ENCODE data around the gene POP4. TPM values are rescaled to one million over a fixed set of nuclear protein-coding genes. Genes with fewer than 3 reads are reported as not detected.

POP4 gene
- total RNA-seq, 1 experiment from 2014 or later, result 116 TPM

- BruUV-seq (replicated peaks), result no TSS peak
- no peaks in the 10 kb centered on the region for H3K27me3 ChIP-seq (ENCODE audit: control insufficient read depth, insufficient read depth, low read length)
- DNase-seq (ENCODE audit: low read depth, low spot score) (no peak), ATAC-seq (no peak)
- no peaks in the 10 kb centered on the region for H3K4me1 ChIP-seq (ENCODE audit: control insufficient read depth, insufficient read depth, low read length)
- H3K36me3 ChIP-seq (ENCODE audit: control insufficient read depth, insufficient read depth, low read length), result no peaks in the 10 kb centered on the region
- H3K27ac ChIP-seq (ENCODE audit: low read length), result no peak overlapping the region
- intact Hi-C loops (cut with micrococcal nuclease; ENCODE audit: unreplicated experiment) (no loop called here), in situ Hi-C loops (cut with HindIII; ENCODE audit: low pct_unique_long_range_greater_than_20kb, low sequenced_read_pairs) (no loop called here)
- ChIA-PET POLR2A (interaction anchor here (0.5 kb wide), 1 partner anchor 171 kb away, joined by 8 read pairs; no protein-coding TSS in a partner anchor), CTCF (no interaction called here)
- no peak overlapping the region for H3K4me3 ChIP-seq (ENCODE audit: low read depth in 2 of 2, low read length in 2 of 2)
- TF ChIP-seq POLR2AphosphoS5 (IDR thresholded peaks at IDR 0.05; ENCODE audit: low read depth, low read length), result no peak
- TF ChIP-seq SIN3A (IDR thresholded peaks at IDR 0.05; ENCODE audit: borderline replicate concordance, insufficient read depth, low read depth, low read length), result no peak
- no peak for TF ChIP-seq TCF7L2 (IDR thresholded peaks at IDR 0.05; ENCODE audit: low read depth, low read length)
- no peak for TF ChIP-seq CTCF (IDR thresholded peaks at IDR 0.05)
- TF ChIP-seq REST (IDR thresholded peaks at IDR 0.05; ENCODE audit: insufficient read depth in 1 of 2, low read depth in 2 of 2, low read length in 1 of 2), result no peak
- H3K9me3 ChIP-seq (ENCODE audit: control insufficient read depth, insufficient read depth, low read depth, low read length), result no peaks in the 10 kb centered on the region
Observed at GRCh38 chr19:29618871-29619270, 12.8 kb downstream of the POP4 start.

GRCh38 chr19:29620931-29621351 is 14.9 kb downstream of the POP4 start:
- no peaks in the 10 kb centered on the region for H3K4me1 ChIP-seq (ENCODE audit: control insufficient read depth, insufficient read depth, low read length)
- no peaks in the 10 kb centered on the region for H3K36me3 ChIP-seq (ENCODE audit: control insufficient read depth, insufficient read depth, low read length)
- ChIA-PET CTCF (no interaction called here), POLR2A (no interaction called here)
- no peak overlapping the region for H3K27ac ChIP-seq (ENCODE audit: low read length)
- H3K4me3 ChIP-seq (ENCODE audit: low read depth in 2 of 2, low read length in 2 of 2), result no peak overlapping the region
- ATAC-seq (no peak), DNase-seq (ENCODE audit: low read depth, low spot score) (no peak)
- H3K9me3 ChIP-seq (ENCODE audit: control insufficient read depth, insufficient read depth, low read depth, low read length), result no peaks in the 10 kb centered on the region
- TF ChIP-seq SIN3A (IDR thresholded peaks at IDR 0.05; ENCODE audit: borderline replicate concordance, insufficient read depth, low read depth, low read length), result no peak
- TF ChIP-seq CTCF (IDR thresholded peaks at IDR 0.05), result no peak
- TF ChIP-seq REST (IDR thresholded peaks at IDR 0.05; ENCODE audit: insufficient read depth in 1 of 2, low read depth in 2 of 2, low read length in 1 of 2), result no peak
- TF ChIP-seq POLR2AphosphoS5 (IDR thresholded peaks at IDR 0.05; ENCODE audit: low read depth, low read length), result no peak
- no peak for TF ChIP-seq TCF7L2 (IDR thresholded peaks at IDR 0.05; ENCODE audit: low read depth, low read length)
- no TSS peak for BruUV-seq (replicated peaks)
- intact Hi-C loops (cut with micrococcal nuclease; ENCODE audit: unreplicated experiment), result no loop called here
- no peaks in the 10 kb centered on the region for H3K27me3 ChIP-seq (ENCODE audit: control insufficient read depth, insufficient read depth, low read length)
- in situ Hi-C loops (cut with HindIII; ENCODE audit: low pct_unique_long_range_greater_than_20kb, low sequenced_read_pairs), result no loop called here

Measured in Panc1 (cell line).